ENCODE data around the gene PEX14.

DNA sequence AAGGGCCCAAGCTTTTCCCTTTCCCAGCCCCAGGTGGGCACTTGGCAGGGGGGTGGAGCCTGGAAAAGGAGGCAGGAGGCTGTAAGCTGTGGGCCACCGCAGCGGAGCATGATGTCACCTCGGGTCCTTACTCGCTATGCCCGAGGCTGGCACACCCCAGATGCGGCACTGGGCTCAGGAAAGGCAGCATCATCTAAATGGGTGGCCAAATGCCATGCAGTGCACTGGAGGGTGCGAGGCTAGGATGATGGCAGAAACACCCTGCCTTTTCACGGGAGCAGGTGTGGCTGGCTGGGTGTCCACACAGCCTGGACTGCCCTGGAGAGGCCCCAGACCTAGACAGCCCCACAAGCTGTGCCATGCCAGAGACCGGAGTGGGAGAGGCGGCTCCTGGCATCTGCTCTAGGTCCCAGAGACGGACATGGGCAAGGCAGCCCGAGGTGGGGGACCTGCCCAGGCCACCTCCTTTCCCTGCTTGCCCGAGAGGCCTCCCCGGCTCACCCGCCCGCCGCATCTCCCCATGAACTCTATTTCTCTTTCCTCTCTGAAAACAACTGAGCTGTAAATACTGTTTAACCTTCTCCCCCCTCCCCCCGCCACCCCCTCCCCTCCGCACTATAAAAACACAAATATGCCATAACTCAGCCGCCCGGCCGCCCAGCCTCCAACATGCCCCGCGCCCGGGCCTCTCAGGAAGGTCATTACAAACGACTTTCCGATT lies 197.0 kb downstream of the PEX14 start:
- TF ChIP-seq, protein P1, sequence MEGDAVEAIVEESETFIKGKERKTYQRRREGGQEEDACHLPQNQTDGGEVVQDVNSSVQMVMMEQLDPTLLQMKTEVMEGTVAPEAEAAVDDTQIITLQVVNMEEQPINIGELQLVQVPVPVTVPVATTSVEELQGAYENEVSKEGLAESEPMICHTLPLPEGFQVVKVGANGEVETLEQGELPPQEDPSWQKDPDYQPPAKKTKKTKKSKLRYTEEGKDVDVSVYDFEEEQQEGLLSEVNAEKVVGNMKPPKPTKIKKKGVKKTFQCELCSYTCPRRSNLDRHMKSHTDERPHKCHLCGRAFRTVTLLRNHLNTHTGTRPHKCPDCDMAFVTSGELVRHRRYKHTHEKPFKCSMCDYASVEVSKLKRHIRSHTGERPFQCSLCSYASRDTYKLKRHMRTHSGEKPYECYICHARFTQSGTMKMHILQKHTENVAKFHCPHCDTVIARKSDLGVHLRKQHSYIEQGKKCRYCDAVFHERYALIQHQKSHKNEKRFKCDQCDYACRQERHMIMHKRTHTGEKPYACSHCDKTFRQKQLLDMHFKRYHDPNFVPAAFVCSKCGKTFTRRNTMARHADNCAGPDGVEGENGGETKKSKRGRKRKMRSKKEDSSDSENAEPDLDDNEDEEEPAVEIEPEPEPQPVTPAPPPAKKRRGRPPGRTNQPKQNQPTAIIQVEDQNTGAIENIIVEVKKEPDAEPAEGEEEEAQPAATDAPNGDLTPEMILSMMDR (conservative IDR thresholded peaks at IDR 0.05 in 1 of 2, IDR thresholded peaks at IDR 0.05 in 1 of 2; ENCODE audit: extremely low read depth in 1 of 2, insufficient read depth in 1 of 2, low read depth in 1 of 2, low read length in 2 of 2) = no peak
- no peak for TF ChIP-seq EZH2 (IDR thresholded peaks at IDR 0.05; ENCODE audit: borderline replicate concordance, low read length)
